Mesenchymal stem cell (in vitro differentiated cells and primary cell): ENCODE data around the gene ZNRD2.
A peak's percentile ranks its signal among the peaks of the same experiment; 100 is the strongest.

ENCODE experiments used
- DNase-seq: peaks from one replicate; pipeline ENCODE4 v3.0.0-alpha.2; 2013
- H2AFZ ChIP-seq: one replicate; pipeline ENCODE4 v1.6.1; 2013; ENCODE audit warnings: low read depth, mild to moderate bottlenecking, control low read depth, inconsistent platforms, low read length, moderate library complexity
- H2AK5ac ChIP-seq: 2 replicates; pipeline ENCODE4 v1.6.1; 2013; ENCODE audit warnings: low read length, moderate library complexity, mild to moderate bottlenecking, inconsistent platforms; ENCODE audit not compliant: severe bottlenecking
- H2BK120ac ChIP-seq: one replicate; pipeline ENCODE4 v1.6.1; 2013; ENCODE audit warnings: low read depth, mild to moderate bottlenecking, inconsistent platforms, low read length, moderate library complexity
- H2BK12ac ChIP-seq, 2 experiments: one replicate each; pipeline ENCODE4 v1.6.1; 2013; ENCODE audit warnings: inconsistent platforms in 2 of 2, low read length in 2 of 2, mild to moderate bottlenecking in 2 of 2, moderate library complexity in 2 of 2, control low read depth in 1 of 2
- H2BK15ac ChIP-seq: one replicate; pipeline ENCODE4 v1.6.1; 2013; ENCODE audit warnings: mild to moderate bottlenecking, low read depth, inconsistent platforms; ENCODE audit not compliant: poor library complexity, severe bottlenecking
- H2BK5ac ChIP-seq: 2 replicates; pipeline ENCODE4 v1.6.1; 2013; ENCODE audit warnings: low read depth, mild to moderate bottlenecking, low read length, control low read depth, inconsistent platforms; ENCODE audit not compliant: poor library complexity, severe bottlenecking
- H3K14ac ChIP-seq, 2 experiments: one replicate each; pipeline ENCODE4 v1.6.1; 2013; ENCODE audit warnings: inconsistent platforms in 2 of 2, low read length in 2 of 2, control low read depth in 1 of 2, mild to moderate bottlenecking in 1 of 2, moderate library complexity in 1 of 2
- H3K18ac ChIP-seq, 2 experiments: one replicate each; pipeline ENCODE4 v1.6.1; 2013; ENCODE audit warnings: inconsistent platforms in 2 of 2, low read length in 2 of 2, control low read depth in 1 of 2, low read depth in 1 of 2, mild to moderate bottlenecking in 1 of 2
- H3K23ac ChIP-seq, 2 experiments: one replicate each; pipeline ENCODE4 v1.6.1; 2013; ENCODE audit warnings: inconsistent platforms in 2 of 2, low read length in 2 of 2, mild to moderate bottlenecking in 2 of 2, moderate library complexity in 2 of 2, control low read depth in 1 of 2
- H3K27ac ChIP-seq: 2 replicates; pipeline ENCODE4 v1.5.1; 2013; ENCODE audit warnings: mild to moderate bottlenecking, moderate library complexity, low read length, control low read depth, inconsistent platforms; ENCODE audit not compliant: poor library complexity, severe bottlenecking
- H3K27me3 ChIP-seq, 2 experiments: 2 replicates each; pipeline versions ENCODE4 v1.6.1 to v1.7.0; 2013; ENCODE audit warnings: low read length in 2 of 2, mild to moderate bottlenecking in 2 of 2, moderate library complexity in 2 of 2, control low read depth in 1 of 2, inconsistent platforms in 1 of 2; ENCODE audit not compliant: control insufficient read depth in 1 of 2, insufficient read depth in 1 of 2
- H3K36me3 ChIP-seq, 2 experiments: 2 replicates each; pipeline versions ENCODE4 v1.6.1 to v1.7.0; 2013; ENCODE audit warnings: low read length in 2 of 2, control low read depth in 1 of 2, inconsistent platforms in 1 of 2, low read depth in 1 of 2, mild to moderate bottlenecking in 1 of 2; ENCODE audit not compliant: insufficient read depth in 2 of 2, control insufficient read depth in 1 of 2
- H3K4ac ChIP-seq, 2 experiments: one replicate each; pipeline ENCODE4 v1.6.1; 2013; ENCODE audit warnings: inconsistent platforms in 2 of 2, low read length in 2 of 2, mild to moderate bottlenecking in 2 of 2, moderate library complexity in 2 of 2, control low read depth in 1 of 2, low read depth in 1 of 2
- H3K4me1 ChIP-seq: 2 replicates; pipeline ENCODE4 v1.6.1; 2013; ENCODE audit warnings: low read depth, low read length, control low read depth; ENCODE audit not compliant: control insufficient read depth, insufficient read depth
- H3K4me2 ChIP-seq: 2 replicates; pipeline ENCODE4 v1.6.1; 2013; ENCODE audit warnings: low read length, mild to moderate bottlenecking, inconsistent platforms; ENCODE audit not compliant: poor library complexity, severe bottlenecking
- H3K4me3 ChIP-seq, 2 experiments: 2 replicates each; pipeline versions ENCODE4 v1.5.1 to v1.7.0; 2013; ENCODE audit warnings: low read length in 2 of 2, mild to moderate bottlenecking in 2 of 2, control low read depth in 1 of 2, low read depth in 1 of 2; ENCODE audit not compliant: insufficient read depth in 1 of 2
- H3K79me1 ChIP-seq: replicated peaks from 2 replicates; pipeline ENCODE4 v1.6.1; 2013; ENCODE audit warnings: mild to moderate bottlenecking, control low read depth, low read length, inconsistent platforms; ENCODE audit not compliant: poor library complexity, severe bottlenecking
- H3K9ac ChIP-seq: 2 replicates; pipeline ENCODE4 v1.7.0; 2013; ENCODE audit warnings: mild to moderate bottlenecking, low read length, moderate library complexity
- H3K9me3 ChIP-seq: 2 replicates; pipeline ENCODE4 v1.7.0; 2013; ENCODE audit warnings: mild to moderate bottlenecking, low read length; ENCODE audit not compliant: control insufficient read depth
- H4K8ac ChIP-seq: one replicate; pipeline ENCODE4 v1.6.1; 2013; ENCODE audit warnings: inconsistent platforms, mild to moderate bottlenecking, low read length, moderate library complexity
- H4K91ac ChIP-seq: one replicate; pipeline ENCODE4 v1.6.1; 2013; ENCODE audit warnings: mild to moderate bottlenecking, low read length, inconsistent platforms
- WGBS: methylation state at CpG from one replicate; pipeline ENCODE4 v1.1.7; 2013; ENCODE audit warnings: mixed read lengths; 5-methylcytosine and 5-hydroxymethylcytosine counted together

Gene ZNRD2

GRCh38 chr11:65595131-65595530, 24.9 kb downstream of the ZNRD2 start:
- no peaks in the 10 kb centered on the region for H3K9me3 ChIP-seq
- no peak overlapping the region for H3K23ac ChIP-seq
- no peak overlapping the region for H3K18ac ChIP-seq
- H2BK15ac ChIP-seq = no peak overlapping the region
- no peak for DNase-seq
- no peak overlapping the region for H2BK12ac ChIP-seq
- no peak overlapping the region for H3K27ac ChIP-seq
- H2BK120ac ChIP-seq = no peak overlapping the region
- H2BK5ac ChIP-seq = no peak overlapping the region
- H4K91ac ChIP-seq = no peak overlapping the region
- H3K4me1 ChIP-seq = peaks cover 25% of the 10 kb centered on the region
- no peak overlapping the region for H3K4ac ChIP-seq
- no peaks in the 10 kb centered on the region for H3K27me3 ChIP-seq
- H3K9ac ChIP-seq = peak overlapping the region; percentile 26
- WGBS = 92% methylated on average over 3 of the region's 3 CpGs
- no peak overlapping the region for H3K4me2 ChIP-seq
- no peak overlapping the region for H3K14ac ChIP-seq
- H3K36me3 ChIP-seq = peaks cover 47 to 59% of the 10 kb centered on the region in 2 experiments
- no peak overlapping the region for H2AFZ ChIP-seq
- H4K8ac ChIP-seq = peak overlapping the region; percentile 24
- no peak overlapping the region for H2AK5ac ChIP-seq
- peaks cover 4% of the 10 kb centered on the region for H3K79me1 ChIP-seq
- no peak overlapping the region for H3K4me3 ChIP-seq

DNA sequence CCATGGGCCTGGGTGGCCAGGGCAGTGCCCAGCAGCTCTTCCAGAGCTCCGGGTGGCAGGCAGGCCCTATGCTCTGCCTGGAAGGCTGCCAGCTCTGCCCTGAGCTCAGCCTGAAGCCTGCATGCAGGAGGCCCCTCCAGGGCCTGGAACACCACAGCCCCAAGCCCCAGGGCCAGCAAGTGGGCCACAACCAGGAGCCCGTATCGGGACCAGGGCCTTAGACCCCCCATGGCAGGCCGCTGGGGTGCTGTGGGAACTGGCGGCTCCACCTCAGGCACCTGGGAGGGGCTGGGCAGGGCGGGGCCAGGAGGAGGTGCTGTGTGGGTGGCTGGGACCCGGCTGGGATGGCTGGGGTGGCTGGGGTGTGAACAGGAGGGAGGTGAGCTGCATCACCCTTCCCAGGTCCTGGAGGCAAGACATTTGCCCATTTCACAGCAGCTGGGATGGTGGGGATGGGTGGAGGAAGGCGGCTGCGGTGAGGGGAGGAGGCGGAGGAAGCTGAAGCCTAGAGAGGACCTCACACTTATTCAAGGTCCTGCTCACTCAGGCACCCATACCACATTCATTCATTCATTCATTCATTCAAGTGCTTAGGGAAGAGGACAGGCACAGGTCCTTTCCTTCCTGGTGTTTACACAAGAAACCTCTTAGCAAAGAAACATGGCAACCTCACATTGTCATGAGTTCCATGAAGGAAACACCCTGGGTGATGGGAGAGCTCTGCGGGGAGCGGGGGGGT, 25.4 kb downstream of the ZNRD2 start, which contains the start of gene KCNK7:
KCNK7 (minus strand) TSS at position 258 of the 739 bp plus-strand sequence; CDS start at position 230, 28 bp downstream.
- Histone ChIP-seq H2AK5ac (no peak within 1 kb of the TSS), H3K27ac (no peak within 1 kb of the TSS), H3K4me3 (peak within 1 kb of the TSS in 1 of 2 experiments; percentile 18), H3K9me3 (no peaks in the 10 kb centered on the region), H3K27me3 (no peaks in the 10 kb centered on the region), H2BK120ac (no peak within 1 kb of the TSS), H3K4ac (no peak within 1 kb of the TSS), H2AFZ (no peak within 1 kb of the TSS), H3K9ac (peak within 1 kb of the TSS; percentile 26), H3K4me1 (peaks cover 22% of the 10 kb centered on the region), H3K4me2 (no peak within 1 kb of the TSS), H2BK15ac (peak within 1 kb of the TSS; percentile 39), H3K36me3 (peaks cover 47 to 60% of the 10 kb centered on the region in 2 experiments), H3K79me1 (peaks cover 4% of the 10 kb centered on the region), H3K18ac (no peak within 1 kb of the TSS), H2BK12ac (peak within 1 kb of the TSS in 1 of 2 experiments; percentile 40), H3K23ac (no peak within 1 kb of the TSS), H2BK5ac (no peak within 1 kb of the TSS), H3K14ac (peak within 1 kb of the TSS in 1 of 2 experiments; percentile 6), H4K8ac (peak within 1 kb of the TSS; percentile 24), H4K91ac (no peak within 1 kb of the TSS)
- DNase-seq = no peak
- WGBS = 87% methylated on average over 12 of the region's 12 CpGs

GRCh38 chr11:65596520-65596919, 26.2 kb downstream of the ZNRD2 start:
- Histone ChIP-seq H2BK120ac (no peak overlapping the region), H3K9me3 (no peaks in the 10 kb centered on the region), H3K79me1 (peaks cover 6% of the 10 kb centered on the region), H3K14ac (no peak overlapping the region), H3K36me3 (peaks cover 48 to 68% of the 10 kb centered on the region in 2 experiments), H3K4me1 (peaks cover 27% of the 10 kb centered on the region), H4K8ac (no peak overlapping the region), H3K4ac (no peak overlapping the region), H4K91ac (no peak overlapping the region), H2AFZ (no peak overlapping the region), H2AK5ac (no peak overlapping the region), H2BK12ac (no peak overlapping the region), H2BK15ac (no peak overlapping the region), H3K9ac (no peak overlapping the region), H3K4me2 (no peak overlapping the region), H3K4me3 (peak overlapping the region in 1 of 2 experiments; percentile 18), H3K23ac (no peak overlapping the region), H2BK5ac (no peak overlapping the region), H3K27ac (no peak overlapping the region), H3K18ac (no peak overlapping the region), H3K27me3 (no peaks in the 10 kb centered on the region)
- WGBS = 84% methylated on average over 5 of the region's 6 CpGs
- no peak for DNase-seq

DNA sequence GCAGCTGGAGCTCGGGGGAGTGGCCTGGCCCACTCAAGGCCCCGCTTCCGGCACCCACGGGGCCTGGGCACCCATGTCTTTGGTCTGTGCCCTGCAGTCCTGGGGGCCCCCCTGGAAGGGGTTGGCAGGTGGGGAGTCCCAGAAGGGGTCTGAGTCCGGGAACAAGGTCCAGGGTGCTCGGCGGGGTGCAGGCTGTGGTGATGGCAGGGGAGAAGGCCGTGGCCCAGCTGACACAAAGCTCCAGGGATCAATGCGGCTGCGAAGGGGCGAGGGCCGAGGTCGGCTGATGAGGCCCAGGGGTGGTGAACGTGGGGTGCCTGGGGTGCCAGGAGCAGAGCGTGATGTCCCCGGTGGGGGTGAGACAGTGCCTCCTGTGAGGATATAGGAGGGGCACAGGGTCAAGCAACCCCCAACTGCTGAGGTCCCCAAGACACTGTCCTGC, 28.0 kb downstream of the ZNRD2 start:
- H3K14ac ChIP-seq = no peak overlapping the region
- no peak overlapping the region for H2BK5ac ChIP-seq
- H2BK12ac ChIP-seq = no peak overlapping the region
- no peak overlapping the region for H4K8ac ChIP-seq
- H3K4me2 ChIP-seq = no peak overlapping the region
- H3K4ac ChIP-seq = no peak overlapping the region
- H3K23ac ChIP-seq = no peak overlapping the region
- H4K91ac ChIP-seq = no peak overlapping the region
- H3K27me3 ChIP-seq = no peaks in the 10 kb centered on the region
- no peak overlapping the region for H3K18ac ChIP-seq
- H2BK120ac ChIP-seq = no peak overlapping the region
- H3K9me3 ChIP-seq = no peaks in the 10 kb centered on the region
- H2BK15ac ChIP-seq = no peak overlapping the region
- no peak overlapping the region for H2AFZ ChIP-seq
- H3K79me1 ChIP-seq = peaks cover 11% of the 10 kb centered on the region
- H2AK5ac ChIP-seq = no peak overlapping the region
- no peak for DNase-seq
- peaks cover 52 to 72% of the 10 kb centered on the region in 2 experiments for H3K36me3 ChIP-seq
- H3K27ac ChIP-seq = no peak overlapping the region
- WGBS = 95% methylated on average over 9 of the region's 16 CpGs
- H3K9ac ChIP-seq = no peak overlapping the region
- H3K4me1 ChIP-seq = peaks cover 16% of the 10 kb centered on the region
- no peak overlapping the region for H3K4me3 ChIP-seq
